ENCODE data around the gene BCKDK. TPM values are rescaled to one million over a fixed set of nuclear protein-coding genes. Genes with fewer than 3 reads are reported as not detected.

The BCKDK gene
- total and polyA plus RNA-seq, 2 donors (not counting 3 experiments of a cell fraction or from before 2014, with no cell fraction given) = 57.8 to 78.3 TPM

DNA sequence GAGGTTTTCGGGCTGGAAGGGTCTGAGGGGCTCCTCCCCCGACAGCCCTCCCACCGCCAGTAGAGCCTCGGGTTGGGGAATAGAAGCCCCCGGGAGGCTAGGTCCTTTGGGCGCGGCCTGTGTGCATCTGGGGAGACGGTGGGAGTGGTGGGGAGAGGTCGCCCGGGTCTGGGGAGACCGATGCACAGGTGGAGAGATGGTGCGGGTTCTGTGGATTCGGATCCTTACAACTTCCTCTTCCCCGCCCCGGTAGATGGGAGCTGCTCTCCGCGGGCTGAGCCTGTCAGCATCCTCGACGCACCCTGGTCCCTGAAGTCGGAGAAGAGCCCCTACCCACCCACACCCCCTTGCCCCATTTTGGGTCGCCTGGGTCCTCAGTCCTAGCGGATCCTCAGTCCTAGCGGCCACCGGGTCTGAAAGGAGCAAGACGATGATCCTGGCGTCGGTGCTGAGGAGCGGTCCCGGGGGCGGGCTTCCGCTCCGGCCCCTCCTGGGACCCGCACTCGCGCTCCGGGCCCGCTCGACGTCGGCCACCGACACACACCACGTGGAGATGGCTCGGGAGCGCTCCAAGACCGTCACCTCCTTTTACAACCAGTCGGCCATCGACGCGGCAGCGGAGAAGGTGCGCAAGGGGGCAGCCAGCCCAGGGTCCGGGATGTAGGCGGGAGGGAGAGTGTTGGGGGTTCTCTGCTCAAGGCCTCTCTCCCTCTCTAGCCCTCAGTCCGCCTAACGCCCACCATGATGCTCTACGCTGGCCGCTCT, 790 bp downstream of the BCKDK start:
- H3K27ac ChIP-seq (ENCODE audit: insufficient read depth, low read depth, low read length) = peak overlapping the region; percentile 53
- peaks cover 11% of the 10 kb centered on the region for H3K79me2 ChIP-seq (ENCODE audit: control insufficient read depth, insufficient read depth, low read length)
- CTCF ChIA-PET = interaction anchor here (1.7 kb wide), 1 partner anchor 33 kb away, joined by 5 read pairs; no protein-coding TSS in a partner anchor
- H3K9ac ChIP-seq (replicated peaks; ENCODE audit: extremely low read depth, insufficient read depth, low read length) = peak overlapping the region; percentile 66
- dilution Hi-C loops (cut with MboI; ENCODE audit: extremely low pct_ligation_motif_present, low sequenced_read_pairs) (no loop called here), intact Hi-C loops (cut with micrococcal nuclease) (loop anchor here (2.0 to 5.0 kb wide), 3 partner anchors 14 to 72 kb away; partner anchors contain the start of genes FUS and VKORC1)
- H3K9me3 ChIP-seq (replicated peaks; ENCODE audit: control insufficient read depth, insufficient read depth, low read length) = no peaks in the 10 kb centered on the region
- no peaks in the 10 kb centered on the region for H3K27me3 ChIP-seq (ENCODE audit: control insufficient read depth in 2 of 2, insufficient read depth in 2 of 2, low read length in 2 of 2)
- FAIRE-seq (no peak), DNase-seq (ENCODE audit: low read depth, low spot score) (no peak)
- POLR2A ChIA-PET = no interaction called here
- peak overlapping the region; percentile 100 for H2AFZ ChIP-seq (ENCODE audit: low read depth, low read length)
- TF ChIP-seq GATA2 (IDR thresholded peaks at IDR 0.05; ENCODE audit: insufficient read depth, insufficient read length, low read depth, low read length) (no peak), JUN (IDR thresholded peaks at IDR 0.05; ENCODE audit: borderline replicate concordance, insufficient read depth, insufficient read length, low read depth) (no peak), POLR2AphosphoS5 (IDR thresholded peaks at IDR 0.05; ENCODE audit: insufficient read depth, low read depth, low read length) (no peak), MYC (IDR thresholded peaks at IDR 0.05; ENCODE audit: low read depth, low read length) (no peak), EZH2 (IDR thresholded peaks at IDR 0.05; ENCODE audit: borderline replicate concordance, low read depth, low read length, severe bottlenecking) (no peak), MAX (IDR thresholded peaks at IDR 0.05; ENCODE audit: insufficient read depth, insufficient read length) (no peak), POLR2A (IDR thresholded peaks at IDR 0.05; ENCODE audit: low read depth, low read length) (no peak), FOS (IDR thresholded peaks at IDR 0.05; ENCODE audit: borderline replicate concordance, insufficient read depth, low read length) (no peak)
- TF ChIP-seq, protein P1, sequence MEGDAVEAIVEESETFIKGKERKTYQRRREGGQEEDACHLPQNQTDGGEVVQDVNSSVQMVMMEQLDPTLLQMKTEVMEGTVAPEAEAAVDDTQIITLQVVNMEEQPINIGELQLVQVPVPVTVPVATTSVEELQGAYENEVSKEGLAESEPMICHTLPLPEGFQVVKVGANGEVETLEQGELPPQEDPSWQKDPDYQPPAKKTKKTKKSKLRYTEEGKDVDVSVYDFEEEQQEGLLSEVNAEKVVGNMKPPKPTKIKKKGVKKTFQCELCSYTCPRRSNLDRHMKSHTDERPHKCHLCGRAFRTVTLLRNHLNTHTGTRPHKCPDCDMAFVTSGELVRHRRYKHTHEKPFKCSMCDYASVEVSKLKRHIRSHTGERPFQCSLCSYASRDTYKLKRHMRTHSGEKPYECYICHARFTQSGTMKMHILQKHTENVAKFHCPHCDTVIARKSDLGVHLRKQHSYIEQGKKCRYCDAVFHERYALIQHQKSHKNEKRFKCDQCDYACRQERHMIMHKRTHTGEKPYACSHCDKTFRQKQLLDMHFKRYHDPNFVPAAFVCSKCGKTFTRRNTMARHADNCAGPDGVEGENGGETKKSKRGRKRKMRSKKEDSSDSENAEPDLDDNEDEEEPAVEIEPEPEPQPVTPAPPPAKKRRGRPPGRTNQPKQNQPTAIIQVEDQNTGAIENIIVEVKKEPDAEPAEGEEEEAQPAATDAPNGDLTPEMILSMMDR (IDR thresholded peaks at IDR 0.05; ENCODE audit: extremely low read depth in 1 of 2, insufficient read depth in 1 of 2, low read depth in 1 of 2, low read length in 2 of 2) = no peak
- H3K9me1 ChIP-seq (replicated peaks; ENCODE audit: control insufficient read depth, extremely low read depth, insufficient read depth, low read length) = no peaks in the 10 kb centered on the region
- peak overlapping the region; percentile 95 for H3K4me2 ChIP-seq (ENCODE audit: insufficient read depth, low read length)
- H3K4me3 ChIP-seq (replicated peaks in 1 of 3; ENCODE audit: insufficient read depth in 1 of 3, low read depth in 1 of 3, low read length in 3 of 3) = peak overlapping the region; percentile 63 to 98 (median 66)
- peaks cover 10 to 31% of the 10 kb centered on the region in 2 experiments for H3K36me3 ChIP-seq (ENCODE audit: control insufficient read depth in 2 of 2, extremely low read depth in 1 of 2, insufficient read depth in 2 of 2, low read length in 2 of 2)
- peaks cover 12% of the 10 kb centered on the region for H3K4me1 ChIP-seq (ENCODE audit: control insufficient read depth, extremely low read depth, insufficient read depth, low read length)
- BruUV-seq (replicated peaks) = TSS peak; percentile 52
- no peaks in the 10 kb centered on the region for H4K20me1 ChIP-seq (replicated peaks; ENCODE audit: control insufficient read depth, extremely low read depth, insufficient read depth, low read length)

Data from endothelial cell of umbilical vein (primary cell).